GM21619 (cell line): ENCODE results near the gene UROC1.

Experiments
- ATAC-seq: cut with Tn5 transposase; IDR thresholded peaks from one replicate; pipeline ENCODE4 v1.9.1; 2021; ENCODE audit not compliant: unreplicated experiment

Gene UROC1

GRCh38 chr3:126517291-126517951 lies at the start of gene UROC1:
UROC1 (minus strand) TSS chr3:126517773; CDS start chr3:126517719, 54 bp downstream.
- no peak for ATAC-seq

GRCh38 chr3:126562737-126563276 lies 45.2 kb upstream of the UROC1 start:
- ATAC-seq = no peak

- ATAC-seq = no peak
These were observed 40.9 kb upstream of the UROC1 start, which contains the start of gene C3orf22 for GRCh38 chr3:126558336-126559071. C3orf22 (minus strand) TSS chr3:126558932; CDS start chr3:126553390, 5,542 bp downstream.

- ATAC-seq = no peak
These were observed 40.2 kb upstream of the UROC1 start for GRCh38 chr3:126557761-126558160.

GRCh38 chr3:126557415-126557745 lies 39.8 kb upstream of the UROC1 start:
- ATAC-seq = no peak

GRCh38 chr3:126556637-126557414 lies 39.3 kb upstream of the UROC1 start:
- no peak for ATAC-seq

- ATAC-seq = no peak
These were observed 38.4 kb upstream of the UROC1 start for GRCh38 chr3:126555795-126556636.

GRCh38 chr3:126554560-126555525 lies 37.3 kb upstream of the UROC1 start:
- ATAC-seq = no peak

GRCh38 chr3:126553284-126554084 lies 35.9 kb upstream of the UROC1 start:
- no peak for ATAC-seq

GRCh38 chr3:126552688-126553283 lies 35.2 kb upstream of the UROC1 start:
- ATAC-seq = no peak

GRCh38 chr3:126551839-126552687 lies 34.5 kb upstream of the UROC1 start:
- ATAC-seq = no peak

GRCh38 chr3:126551121-126551838 lies 33.7 kb upstream of the UROC1 start:
- ATAC-seq = no peak

- no peak for ATAC-seq
These were observed 33.0 kb upstream of the UROC1 start for GRCh38 chr3:126550488-126551051.

- no peak for ATAC-seq
These were observed 32.4 kb upstream of the UROC1 start for GRCh38 chr3:126549861-126550487.

GRCh38 chr3:126548556-126549466 lies 31.2 kb upstream of the UROC1 start:
- ATAC-seq = no peak
